ENCODE results near the gene TMEM259. TPM values are rescaled to one million over a fixed set of nuclear protein-coding genes. Genes with fewer than 3 reads are reported as not detected.
A peak's percentile ranks its signal among the peaks of the same experiment; 100 is the strongest.

TMEM259 gene
- total and polyA plus RNA-seq, 2 of the 13 experiments (the other 11 are each of a cell fraction or from before 2014, with no cell fraction given) = 64.7 to 164 TPM

DNA sequence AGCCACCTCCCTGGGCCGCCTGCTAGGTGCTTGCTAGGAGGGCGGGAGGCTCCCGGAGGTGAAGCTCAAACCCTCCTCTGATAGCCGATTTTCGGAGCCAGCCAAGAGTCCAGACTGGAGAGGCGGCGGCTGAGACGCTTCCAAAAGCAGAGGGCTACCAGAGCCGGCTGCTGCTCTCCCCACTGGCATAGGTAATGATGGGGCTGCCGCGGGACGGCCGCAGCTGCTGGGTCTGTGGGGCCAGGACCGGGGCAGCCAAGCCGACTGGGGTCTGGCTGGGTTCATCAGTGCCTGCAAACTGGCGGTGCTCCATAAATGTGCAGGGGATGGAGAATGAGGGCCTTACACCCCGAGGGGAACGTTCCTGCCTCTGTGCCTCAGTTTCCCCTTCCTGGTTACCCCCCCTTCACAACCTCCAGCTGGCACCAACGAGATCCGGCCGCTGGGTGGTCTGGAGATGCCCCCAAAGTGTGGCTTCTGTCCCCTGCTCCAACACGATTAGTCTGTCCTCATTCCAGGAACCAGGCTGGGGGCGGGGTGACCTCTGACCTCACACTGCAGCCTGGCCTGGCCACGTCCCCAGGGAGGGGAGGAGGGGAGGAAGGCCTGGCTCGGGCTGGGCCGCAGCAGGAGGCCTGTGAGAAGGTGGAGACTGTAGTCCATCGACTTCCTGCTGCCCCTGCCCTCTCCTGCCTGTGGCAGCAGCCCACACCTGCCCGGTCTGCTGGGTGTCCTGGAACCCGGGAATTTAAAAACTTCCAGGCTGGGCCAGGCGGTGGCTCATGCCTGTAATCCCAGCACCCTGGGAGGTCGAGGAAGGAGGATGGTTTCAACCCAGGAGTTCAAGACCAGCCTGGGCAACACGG lies 40.6 kb downstream of the TMEM259 start (continued):
- TF ChIP-seq, protein P1, sequence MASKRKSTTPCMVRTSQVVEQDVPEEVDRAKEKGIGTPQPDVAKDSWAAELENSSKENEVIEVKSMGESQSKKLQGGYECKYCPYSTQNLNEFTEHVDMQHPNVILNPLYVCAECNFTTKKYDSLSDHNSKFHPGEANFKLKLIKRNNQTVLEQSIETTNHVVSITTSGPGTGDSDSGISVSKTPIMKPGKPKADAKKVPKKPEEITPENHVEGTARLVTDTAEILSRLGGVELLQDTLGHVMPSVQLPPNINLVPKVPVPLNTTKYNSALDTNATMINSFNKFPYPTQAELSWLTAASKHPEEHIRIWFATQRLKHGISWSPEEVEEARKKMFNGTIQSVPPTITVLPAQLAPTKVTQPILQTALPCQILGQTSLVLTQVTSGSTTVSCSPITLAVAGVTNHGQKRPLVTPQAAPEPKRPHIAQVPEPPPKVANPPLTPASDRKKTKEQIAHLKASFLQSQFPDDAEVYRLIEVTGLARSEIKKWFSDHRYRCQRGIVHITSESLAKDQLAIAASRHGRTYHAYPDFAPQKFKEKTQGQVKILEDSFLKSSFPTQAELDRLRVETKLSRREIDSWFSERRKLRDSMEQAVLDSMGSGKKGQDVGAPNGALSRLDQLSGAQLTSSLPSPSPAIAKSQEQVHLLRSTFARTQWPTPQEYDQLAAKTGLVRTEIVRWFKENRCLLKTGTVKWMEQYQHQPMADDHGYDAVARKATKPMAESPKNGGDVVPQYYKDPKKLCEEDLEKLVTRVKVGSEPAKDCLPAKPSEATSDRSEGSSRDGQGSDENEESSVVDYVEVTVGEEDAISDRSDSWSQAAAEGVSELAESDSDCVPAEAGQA (IDR thresholded peaks at IDR 0.05; ENCODE audit: low read depth) = no peak
- TF ChIP-seq, protein P1 (CRISPR knock-in tag; IDR thresholded peaks at IDR 0.05; ENCODE audit: borderline replicate concordance) = no peak
- no peak for TF ChIP-seq NPAS2 (CRISPR knock-in tag; IDR thresholded peaks at IDR 0.05; ENCODE audit: borderline replicate concordance)
- no peak for TF ChIP-seq SUZ12 (IDR thresholded peaks at IDR 0.05; ENCODE audit: low read depth, low read length)
- TF ChIP-seq, protein P2, sequence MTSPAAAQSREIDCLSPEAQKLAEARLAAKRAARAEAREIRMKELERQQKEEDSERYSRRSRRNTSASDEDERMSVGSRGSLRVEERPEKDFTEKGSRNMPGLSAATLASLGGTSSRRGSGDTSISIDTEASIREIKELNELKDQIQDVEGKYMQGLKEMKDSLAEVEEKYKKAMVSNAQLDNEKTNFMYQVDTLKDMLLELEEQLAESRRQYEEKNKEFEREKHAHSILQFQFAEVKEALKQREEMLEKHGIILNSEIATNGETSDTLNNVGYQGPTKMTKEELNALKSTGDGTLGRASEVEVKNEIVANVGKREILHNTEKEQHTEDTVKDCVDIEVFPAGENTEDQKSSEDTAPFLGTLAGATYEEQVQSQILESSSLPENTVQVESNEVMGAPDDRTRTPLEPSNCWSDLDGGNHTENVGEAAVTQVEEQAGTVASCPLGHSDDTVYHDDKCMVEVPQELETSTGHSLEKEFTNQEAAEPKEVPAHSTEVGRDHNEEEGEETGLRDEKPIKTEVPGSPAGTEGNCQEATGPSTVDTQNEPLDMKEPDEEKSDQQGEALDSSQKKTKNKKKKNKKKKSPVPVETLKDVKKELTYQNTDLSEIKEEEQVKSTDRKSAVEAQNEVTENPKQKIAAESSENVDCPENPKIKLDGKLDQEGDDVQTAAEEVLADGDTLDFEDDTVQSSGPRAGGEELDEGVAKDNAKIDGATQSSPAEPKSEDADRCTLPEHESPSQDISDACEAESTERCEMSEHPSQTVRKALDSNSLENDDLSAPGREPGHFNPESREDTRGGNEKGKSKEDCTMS (CRISPR knock-in tag; conservative IDR thresholded peaks at IDR 0.05) = no peak
- TF ChIP-seq ZBTB7B (CRISPR knock-in tag; IDR thresholded peaks at IDR 0.05) = peak; percentile 94
- peak; percentile 88; the same call in 1 of the 2 replicates for TF ChIP-seq ZNF333 (CRISPR knock-in tag; IDR thresholded peaks at IDR 0.05; ENCODE audit: borderline replicate concordance)
- 0 out of 2 replicates have a peak, but pooled peaks have one; percentile 42 for TF ChIP-seq SRY (CRISPR knock-in tag; IDR thresholded peaks at IDR 0.05)
- no peak for TF ChIP-seq ZBTB3 (CRISPR knock-in tag; IDR thresholded peaks at IDR 0.05; ENCODE audit: borderline replicate concordance, low read depth)
- peak; percentile 64 for TF ChIP-seq RBM22 (optimal IDR thresholded peaks at IDR 0.05; ENCODE audit: low read length)
- 0 out of 2 replicates have a peak, but pooled peaks have one; percentile 86 for TF ChIP-seq KLF9 (CRISPR knock-in tag; IDR thresholded peaks at IDR 0.05; ENCODE audit: low read depth)
- no peak for TF ChIP-seq CENPX (CRISPR knock-in tag; IDR thresholded peaks at IDR 0.05)
- TF ChIP-seq FOXO1 (CRISPR knock-in tag; IDR thresholded peaks at IDR 0.05) = peak; percentile 63; the same call in 1 of the 2 replicates
- 0 out of 2 replicates have a peak, but pooled peaks have one; percentile 27 for TF ChIP-seq HMG20B (CRISPR knock-in tag; conservative IDR thresholded peaks at IDR 0.05)
- peak; percentile 88 for TF ChIP-seq ZNF883 (CRISPR knock-in tag; IDR thresholded peaks at IDR 0.05; ENCODE audit: not compliant biosample characterization)
- TF ChIP-seq ZNF335 (CRISPR knock-in tag; IDR thresholded peaks at IDR 0.05) = 0 out of 2 replicates have a peak, but pooled peaks have one; percentile 68
- TF ChIP-seq ZNF260 (CRISPR knock-in tag; IDR thresholded peaks at IDR 0.05; ENCODE audit: borderline replicate concordance, low read depth) = no peak
- TF ChIP-seq, protein P3, sequence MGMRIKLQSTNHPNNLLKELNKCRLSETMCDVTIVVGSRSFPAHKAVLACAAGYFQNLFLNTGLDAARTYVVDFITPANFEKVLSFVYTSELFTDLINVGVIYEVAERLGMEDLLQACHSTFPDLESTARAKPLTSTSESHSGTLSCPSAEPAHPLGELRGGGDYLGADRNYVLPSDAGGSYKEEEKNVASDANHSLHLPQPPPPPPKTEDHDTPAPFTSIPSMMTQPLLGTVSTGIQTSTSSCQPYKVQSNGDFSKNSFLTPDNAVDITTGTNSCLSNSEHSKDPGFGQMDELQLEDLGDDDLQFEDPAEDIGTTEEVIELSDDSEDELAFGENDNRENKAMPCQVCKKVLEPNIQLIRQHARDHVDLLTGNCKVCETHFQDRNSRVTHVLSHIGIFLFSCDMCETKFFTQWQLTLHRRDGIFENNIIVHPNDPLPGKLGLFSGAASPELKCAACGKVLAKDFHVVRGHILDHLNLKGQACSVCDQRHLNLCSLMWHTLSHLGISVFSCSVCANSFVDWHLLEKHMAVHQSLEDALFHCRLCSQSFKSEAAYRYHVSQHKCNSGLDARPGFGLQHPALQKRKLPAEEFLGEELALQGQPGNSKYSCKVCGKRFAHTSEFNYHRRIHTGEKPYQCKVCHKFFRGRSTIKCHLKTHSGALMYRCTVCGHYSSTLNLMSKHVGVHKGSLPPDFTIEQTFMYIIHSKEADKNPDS (CRISPR knock-in tag; IDR thresholded peaks at IDR 0.05) = no peak

Measured in HepG2 (cell line).